ENCODE measurements around the gene ZDHHC23.

DNA sequence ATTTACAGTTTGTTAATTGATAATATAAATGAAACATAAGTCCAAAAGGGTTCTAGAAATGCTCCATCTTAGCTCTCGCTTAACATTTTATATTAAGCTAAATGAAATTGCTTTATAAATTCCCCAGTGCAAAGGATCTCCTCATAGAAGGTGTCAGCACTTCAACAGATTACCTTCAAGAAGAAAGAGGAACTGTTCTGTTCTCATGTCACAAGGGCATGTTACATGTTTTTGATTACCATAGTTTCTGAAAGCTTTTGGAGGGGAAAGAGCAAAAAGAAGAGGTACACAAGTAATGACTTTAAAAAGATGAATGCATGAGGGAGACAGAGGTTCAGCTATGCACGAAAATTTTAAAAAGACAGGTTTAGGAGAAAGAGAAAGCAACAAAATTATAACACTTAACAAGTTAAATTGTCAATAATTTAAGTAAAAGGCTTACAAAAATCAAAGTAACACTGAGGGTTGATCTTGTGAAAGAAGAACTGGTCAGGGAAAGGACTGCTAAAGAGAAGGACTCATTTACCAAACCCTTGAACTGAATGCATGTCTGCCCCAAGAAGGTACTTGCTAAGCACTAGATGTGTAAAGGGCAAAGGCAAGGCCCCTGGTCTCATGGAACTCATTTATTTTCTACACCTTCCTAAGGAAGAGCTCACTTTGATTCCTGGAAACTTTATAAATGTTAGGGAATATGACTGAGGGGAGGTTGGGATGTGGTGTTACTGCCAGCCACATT, 63.4 kb downstream of the ZDHHC23 start:
- TF ChIP-seq, protein P1, sequence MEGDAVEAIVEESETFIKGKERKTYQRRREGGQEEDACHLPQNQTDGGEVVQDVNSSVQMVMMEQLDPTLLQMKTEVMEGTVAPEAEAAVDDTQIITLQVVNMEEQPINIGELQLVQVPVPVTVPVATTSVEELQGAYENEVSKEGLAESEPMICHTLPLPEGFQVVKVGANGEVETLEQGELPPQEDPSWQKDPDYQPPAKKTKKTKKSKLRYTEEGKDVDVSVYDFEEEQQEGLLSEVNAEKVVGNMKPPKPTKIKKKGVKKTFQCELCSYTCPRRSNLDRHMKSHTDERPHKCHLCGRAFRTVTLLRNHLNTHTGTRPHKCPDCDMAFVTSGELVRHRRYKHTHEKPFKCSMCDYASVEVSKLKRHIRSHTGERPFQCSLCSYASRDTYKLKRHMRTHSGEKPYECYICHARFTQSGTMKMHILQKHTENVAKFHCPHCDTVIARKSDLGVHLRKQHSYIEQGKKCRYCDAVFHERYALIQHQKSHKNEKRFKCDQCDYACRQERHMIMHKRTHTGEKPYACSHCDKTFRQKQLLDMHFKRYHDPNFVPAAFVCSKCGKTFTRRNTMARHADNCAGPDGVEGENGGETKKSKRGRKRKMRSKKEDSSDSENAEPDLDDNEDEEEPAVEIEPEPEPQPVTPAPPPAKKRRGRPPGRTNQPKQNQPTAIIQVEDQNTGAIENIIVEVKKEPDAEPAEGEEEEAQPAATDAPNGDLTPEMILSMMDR (IDR thresholded peaks at IDR 0.05; ENCODE audit: poor library complexity), result no peak
- no peak for TF ChIP-seq EZH2phosphoT487 (IDR thresholded peaks at IDR 0.05; ENCODE audit: low read depth, severe bottlenecking, unreplicated experiment)

All from hepatocyte (in vitro differentiated cells).